Measurements from ENCODE around the gene HCK.

HCK gene

DNA sequence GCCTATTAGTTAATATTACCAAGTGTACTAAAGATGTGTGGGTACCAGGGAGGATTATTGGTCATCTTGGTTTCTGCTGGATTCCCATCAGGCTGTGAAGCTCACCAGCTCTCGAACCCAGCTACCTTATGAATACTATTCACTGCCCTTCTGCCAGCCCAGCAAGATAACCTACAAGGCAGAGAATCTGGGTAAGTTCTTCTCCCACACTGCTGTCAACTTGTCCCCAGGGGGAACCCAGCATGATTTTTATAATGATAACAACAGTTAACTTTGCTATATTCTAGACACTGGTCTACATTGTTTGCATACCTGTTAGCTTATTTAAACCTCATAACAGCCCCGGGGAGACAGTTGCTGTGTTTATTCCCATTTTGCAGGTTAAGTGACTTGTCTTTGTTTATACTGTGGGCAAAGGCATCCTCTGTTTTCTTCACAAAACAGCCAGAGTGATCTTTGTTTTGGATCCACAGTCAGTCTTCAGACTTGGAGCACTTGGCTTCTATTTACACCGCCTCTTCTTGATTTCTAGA, 84.0 kb downstream of the HCK start:
- DNase-seq (ENCODE audit: low read depth), result no peak
- H3K4me3 ChIP-seq (ENCODE audit: low read length), result no peak overlapping the region
- TF ChIP-seq, protein P1, sequence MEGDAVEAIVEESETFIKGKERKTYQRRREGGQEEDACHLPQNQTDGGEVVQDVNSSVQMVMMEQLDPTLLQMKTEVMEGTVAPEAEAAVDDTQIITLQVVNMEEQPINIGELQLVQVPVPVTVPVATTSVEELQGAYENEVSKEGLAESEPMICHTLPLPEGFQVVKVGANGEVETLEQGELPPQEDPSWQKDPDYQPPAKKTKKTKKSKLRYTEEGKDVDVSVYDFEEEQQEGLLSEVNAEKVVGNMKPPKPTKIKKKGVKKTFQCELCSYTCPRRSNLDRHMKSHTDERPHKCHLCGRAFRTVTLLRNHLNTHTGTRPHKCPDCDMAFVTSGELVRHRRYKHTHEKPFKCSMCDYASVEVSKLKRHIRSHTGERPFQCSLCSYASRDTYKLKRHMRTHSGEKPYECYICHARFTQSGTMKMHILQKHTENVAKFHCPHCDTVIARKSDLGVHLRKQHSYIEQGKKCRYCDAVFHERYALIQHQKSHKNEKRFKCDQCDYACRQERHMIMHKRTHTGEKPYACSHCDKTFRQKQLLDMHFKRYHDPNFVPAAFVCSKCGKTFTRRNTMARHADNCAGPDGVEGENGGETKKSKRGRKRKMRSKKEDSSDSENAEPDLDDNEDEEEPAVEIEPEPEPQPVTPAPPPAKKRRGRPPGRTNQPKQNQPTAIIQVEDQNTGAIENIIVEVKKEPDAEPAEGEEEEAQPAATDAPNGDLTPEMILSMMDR (conservative IDR thresholded peaks at IDR 0.05; ENCODE audit: low read length), result no peak

DNA sequence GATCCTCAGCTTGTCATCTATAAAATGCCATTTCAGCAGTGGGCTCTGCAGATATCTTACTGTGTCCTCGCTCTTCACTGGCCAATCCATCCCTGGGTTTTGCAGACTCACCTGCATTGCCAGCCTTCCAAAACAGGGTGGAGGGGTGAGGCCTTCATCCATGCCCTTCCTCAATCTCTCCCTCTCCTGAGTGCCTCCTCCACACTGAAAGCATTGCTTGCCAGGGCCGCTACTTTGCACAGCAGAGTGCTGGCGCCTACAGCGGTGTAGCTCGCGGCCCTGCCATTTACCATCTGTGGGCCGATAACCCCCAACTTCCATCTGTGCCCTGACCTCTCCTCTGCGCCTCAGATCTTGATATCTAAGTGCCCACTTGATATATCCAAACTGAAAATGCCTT, 86.9 kb downstream of the HCK start:
- DNase-seq (ENCODE audit: low read depth), result no peak
- no peak overlapping the region for H3K4me3 ChIP-seq (ENCODE audit: low read length)
- TF ChIP-seq, protein P1 (conservative IDR thresholded peaks at IDR 0.05; ENCODE audit: low read length), result no peak

DNA sequence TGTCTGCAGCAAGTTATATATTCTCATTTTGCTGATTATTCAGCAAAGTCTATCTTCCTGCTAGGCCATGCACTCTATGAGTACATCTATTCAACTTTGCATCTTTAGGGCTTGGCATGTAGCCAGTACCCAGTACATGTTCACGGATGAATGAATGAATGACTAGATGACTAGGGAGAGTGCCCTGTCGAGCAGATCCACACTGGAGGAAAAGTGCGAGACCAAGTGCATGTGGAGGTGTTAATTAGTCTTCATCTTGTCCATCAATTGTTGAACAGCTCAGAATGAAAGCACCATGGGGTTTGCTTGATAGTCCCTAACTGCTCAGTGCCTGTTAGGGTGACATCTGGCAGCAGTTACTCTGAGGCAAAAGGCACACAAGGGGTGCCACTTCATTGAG, 87.9 kb downstream of the HCK start:
- TF ChIP-seq, protein P1 (conservative IDR thresholded peaks at IDR 0.05; ENCODE audit: low read length), result no peak
- no peak overlapping the region for H3K4me3 ChIP-seq (ENCODE audit: low read length)
- no peak for DNase-seq (ENCODE audit: low read depth)

DNA sequence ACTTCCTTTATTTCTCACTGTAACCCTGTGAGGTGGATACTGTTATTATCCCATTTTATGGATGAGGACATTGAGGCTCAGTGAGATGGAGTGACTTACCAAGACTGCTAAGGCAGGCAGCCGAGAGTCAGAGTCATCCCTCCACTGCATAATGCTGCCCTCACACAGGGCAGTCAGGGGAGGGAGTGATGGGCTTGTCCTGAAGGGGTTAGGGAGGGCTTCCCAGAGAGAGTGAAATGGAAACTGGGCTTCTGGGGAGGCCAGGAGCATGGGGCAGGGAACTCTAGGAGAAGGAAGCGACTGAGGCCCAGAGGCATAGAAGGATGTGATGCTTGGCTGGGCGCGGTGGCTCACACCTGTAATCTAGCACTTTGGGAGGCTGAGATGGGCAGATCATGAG, 88.6 kb downstream of the HCK start:
- no peak overlapping the region for H3K4me3 ChIP-seq (ENCODE audit: low read length)
- DNase-seq (ENCODE audit: low read depth), result no peak
- TF ChIP-seq, protein P1 (conservative IDR thresholded peaks at IDR 0.05; ENCODE audit: low read length), result no peak

DNA sequence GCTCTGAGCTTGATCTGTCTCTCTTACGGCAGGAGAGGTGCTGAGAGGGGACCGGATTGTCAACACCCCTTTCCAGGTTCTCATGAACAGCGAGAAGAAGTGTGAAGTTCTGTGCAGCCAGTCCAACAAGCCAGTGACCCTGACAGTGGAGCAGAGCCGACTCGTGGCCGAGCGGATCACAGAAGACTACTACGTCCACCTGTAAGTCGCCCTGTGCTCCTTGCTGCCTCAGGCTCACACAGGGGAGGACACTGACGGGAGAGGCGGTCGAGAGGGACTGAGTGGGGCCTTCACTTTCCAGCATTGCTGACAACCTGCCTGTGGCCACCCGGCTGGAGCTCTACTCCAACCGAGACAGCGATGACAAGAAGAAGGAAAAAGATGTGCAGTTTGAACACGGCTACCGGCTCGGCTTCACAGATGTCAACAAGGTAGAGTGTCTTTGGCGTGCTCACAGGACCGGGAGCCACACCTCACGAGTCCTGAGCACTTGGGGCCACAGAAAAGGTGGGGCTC, 89.5 kb downstream of the HCK start:
- no peak overlapping the region for H3K4me3 ChIP-seq (ENCODE audit: low read length)
- TF ChIP-seq, protein P1 (conservative IDR thresholded peaks at IDR 0.05; ENCODE audit: low read length), result no peak

DNA sequence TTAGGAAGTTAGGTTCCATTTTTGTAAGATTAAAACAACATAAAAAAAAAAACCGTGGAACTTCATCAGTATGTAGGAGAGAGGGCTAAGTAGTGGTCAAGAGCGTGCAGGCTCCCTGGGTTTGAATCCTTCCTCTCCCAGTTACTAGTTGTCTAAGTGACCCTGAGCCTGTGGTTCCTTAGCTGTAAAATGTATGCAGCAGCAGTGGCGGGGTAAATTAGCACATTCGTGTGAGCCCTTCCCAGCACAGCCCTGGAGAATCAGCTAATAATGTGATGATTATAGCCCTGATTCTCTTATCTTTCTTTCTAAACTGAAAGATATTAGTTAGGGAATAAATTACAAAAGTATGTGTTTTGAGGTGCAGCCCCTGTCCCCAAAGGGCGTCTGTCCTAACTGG, 90.0 kb downstream of the HCK start:
- TF ChIP-seq, protein P1 (conservative IDR thresholded peaks at IDR 0.05; ENCODE audit: low read length), result no peak
- DNase-seq (ENCODE audit: low read depth), result no peak
- no peak overlapping the region for H3K4me3 ChIP-seq (ENCODE audit: low read length)

More for the DNA sequence above, 89.5 kb downstream of the HCK start:
- DNase-seq (ENCODE audit: low read depth), result no peak

DNA sequence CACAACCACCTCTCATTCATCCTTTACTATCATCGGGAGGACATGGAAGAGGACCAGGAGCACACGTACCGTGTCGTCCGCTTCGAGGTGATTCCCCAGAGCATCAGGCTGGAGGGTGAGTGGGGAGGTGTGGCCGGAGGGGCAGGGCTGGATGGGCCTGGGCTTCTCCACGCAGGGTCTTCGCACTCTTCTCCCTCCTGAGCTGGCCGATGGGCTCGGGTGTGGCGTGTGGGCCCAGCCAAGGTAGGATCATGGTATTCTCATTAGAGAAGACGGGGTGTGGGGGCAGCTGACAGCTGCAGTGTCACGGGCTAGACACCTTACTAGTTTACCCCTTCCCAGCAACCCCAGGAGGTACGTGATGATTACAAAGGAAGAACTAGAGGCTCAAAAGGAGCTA, 90.9 kb downstream of the HCK start:
- TF ChIP-seq, protein P1 (conservative IDR thresholded peaks at IDR 0.05; ENCODE audit: low read length), result no peak
- no peak overlapping the region for H3K4me3 ChIP-seq (ENCODE audit: low read length)

More for the DNA sequence above, 90.9 kb downstream of the HCK start:
- DNase-seq (ENCODE audit: low read depth), result no peak
